HCT116 (cell line): Measurements from ENCODE around the gene AP3B1. TPM values are rescaled to one million over a fixed set of nuclear protein-coding genes. Genes with fewer than 3 reads are reported as not detected.

Source experiments
- ATAC-seq: fragments of 200-7000 bp; cut with Tn5 transposase; 2 replicates; pipeline ENCODE4 v1.9.1; 2020; ENCODE audit warnings: mild to moderate bottlenecking, moderate library complexity
- BruUV-seq: library from RNA; stranded (reverse); fragments of 400-500 nt; replicated peaks from 2 replicates; lab custom pipeline; 2021; lab: Mats Ljungman, UMichigan
- CTCF ChIA-PET: fragments of 300-600 bp; sonication (Branson Sonifier 250); formaldehyde crosslinking; loops from one replicate; lab custom pipeline; 2021; ENCODE audit warnings: antibody characterized with exemption; lab: Charles Lee
- POLR2A ChIA-PET: fragments of 300-600, 350-600 bp; sonication (Branson Sonifier 250); formaldehyde crosslinking; loops from one replicate; lab custom pipeline; 2021; ENCODE audit warnings: antibody characterized with exemption; lab: Charles Lee
- RAD21 ChIA-PET, 2 experiments: fragments of 300-600 bp; sonication (Branson Sonifier 250); formaldehyde crosslinking; loops; one replicate each; lab custom pipeline; 2023; ENCODE audit warnings: low total read pairs in 2 of 2; ENCODE audit not compliant: uncharacterized antibody in 2 of 2, unreplicated experiment in 2 of 2, low non-redundant PET in 1 of 2; lab: Charles Lee
- DNase-seq: peaks from one replicate; pipeline ENCODE4 v3.0.0-alpha.2; 2010; ENCODE audit warnings: low read depth, low spot score
- H2AFZ ChIP-seq: fragments of 200-600 bp; shearing (Covaris generic), sonication (generic); 2 replicates; pipeline ENCODE4 v1.6.1; 2017; ENCODE audit warnings: low read depth, mixed run types, mixed read lengths, antibody characterized with exemption, low read length; ENCODE audit not compliant: poor library complexity, severe bottlenecking
- H3K27ac ChIP-seq: 2 replicates; pipeline ENCODE4 v1.5.1; 2012; ENCODE audit warnings: low read depth, low read length
- H3K27me3 ChIP-seq: fragments of 200-600 bp; sonication (generic); 2 replicates; pipeline ENCODE4 v1.6.1; 2016; ENCODE audit warnings: mixed run types, low read length, mixed read lengths; ENCODE audit not compliant: insufficient read depth
- H3K36me3 ChIP-seq, 2 experiments: fragments of 200-500 bp in 1 of 2; fragments of 200-600 bp in 1 of 2; sonication (Bioruptor generic) in 1 of 2; sonication (generic) in 1 of 2; 2 replicates each; pipeline versions ENCODE4 v1.5.1 to v1.6.1; 2014 to 2016; ENCODE audit warnings: low read length in 2 of 2, inconsistent platforms in 1 of 2, mixed read lengths in 1 of 2, mixed run types in 1 of 2; ENCODE audit not compliant: insufficient read depth in 2 of 2, control insufficient read depth in 1 of 2
- H3K4me1 ChIP-seq, 2 experiments: fragments of 200-600 bp in 1 of 2; sonication (generic) in 1 of 2; 2 replicates each; pipeline versions ENCODE4 v1.5.1 to v1.6.1; 2012 to 2017; ENCODE audit warnings: low read length in 2 of 2, inconsistent platforms in 1 of 2, mild to moderate bottlenecking in 1 of 2, mixed read lengths in 1 of 2, mixed run types in 1 of 2, moderate library complexity in 1 of 2; ENCODE audit not compliant: insufficient read depth in 2 of 2, control insufficient read depth in 1 of 2
- H3K4me2 ChIP-seq: fragments of 200-600 bp; sonication (generic); 2 replicates; pipeline ENCODE4 v1.6.1; 2017; ENCODE audit warnings: mixed run types, low read length, mixed read lengths
- H3K4me3 ChIP-seq, 2 experiments: fragments of 200-600 bp in 1 of 2; sonication (generic) in 1 of 2; replicated peaks in 1 of 2; 2 replicates each; pipeline ENCODE4 v1.5.1; 2011 to 2016; ENCODE audit warnings: low read length in 2 of 2, control low read depth in 1 of 2, low read depth in 1 of 2, mild to moderate bottlenecking in 1 of 2, mixed read lengths in 1 of 2, mixed run types in 1 of 2
- H3K79me2 ChIP-seq: fragments of 200-600 bp; sonication (generic); 2 replicates; pipeline ENCODE4 v1.6.1; 2017; ENCODE audit warnings: mild to moderate bottlenecking, mixed run types, low read length, moderate library complexity, mixed read lengths; ENCODE audit not compliant: insufficient read depth
- H3K9ac ChIP-seq: fragments of 200-600 bp; sonication (generic); 2 replicates; pipeline ENCODE4 v1.6.1; 2016; ENCODE audit warnings: low read length, mixed read lengths
- H3K9me2 ChIP-seq: fragments of 200-600 bp; sonication (generic), shearing (Covaris generic); 2 replicates; pipeline ENCODE4 v1.6.1; 2017; ENCODE audit warnings: mixed run types, mild to moderate bottlenecking, moderate library complexity; ENCODE audit not compliant: insufficient read depth
- H3K9me3 ChIP-seq, 2 experiments: fragments of 200-500 bp in 1 of 2; fragments of 200-600 bp in 1 of 2; sonication (Bioruptor generic) in 1 of 2; sonication (generic) in 1 of 2; 2 replicates each; pipeline ENCODE4 v1.6.1; 2014 to 2017; ENCODE audit warnings: low read length in 2 of 2, mixed read lengths in 2 of 2, inconsistent platforms in 1 of 2, low read depth in 1 of 2, mild to moderate bottlenecking in 1 of 2, mixed run types in 1 of 2, moderate library complexity in 1 of 2; ENCODE audit not compliant: control insufficient read depth in 1 of 2, insufficient read depth in 1 of 2
- H4K20me1 ChIP-seq: fragments of 200-600 bp; sonication (generic), shearing (Covaris generic); 2 replicates; pipeline ENCODE4 v1.6.1; 2017; ENCODE audit warnings: mixed run types, mild to moderate bottlenecking, moderate library complexity; ENCODE audit not compliant: insufficient read depth
- CTCF ChIP-seq, 3 experiments: fragments of 200-600 bp in 1 of 3; sonication (generic) in 1 of 3; IDR thresholded peaks in 2 of 3; conservative IDR thresholded peaks in 1 of 3; 2 replicates each; pipeline ENCODE4 v1.5.1; 2012 to 2017; ENCODE audit warnings: low read depth in 2 of 3, low read length in 2 of 3, antibody characterized with exemption in 1 of 3, borderline replicate concordance in 1 of 3, control low read depth in 1 of 3, mild to moderate bottlenecking in 1 of 3, mixed read lengths in 1 of 3, mixed run types in 1 of 3, moderate library complexity in 1 of 3; ENCODE audit not compliant: insufficient read depth in 1 of 3
- JUND ChIP-seq: IDR thresholded peaks from 2 replicates; pipeline ENCODE4 v1.6.1; 2012
- RAD21 ChIP-seq: IDR thresholded peaks from 2 replicates; pipeline ENCODE4 v1.6.1; 2012; ENCODE audit warnings: low read depth, mild to moderate bottlenecking
- SIN3A ChIP-seq: IDR thresholded peaks from 2 replicates; pipeline ENCODE4 v1.6.1; 2012; ENCODE audit warnings: low read depth
- SRF ChIP-seq: IDR thresholded peaks from 2 replicates; pipeline ENCODE4 v1.6.1; 2012; ENCODE audit warnings: low read depth
- TCF7L2 ChIP-seq: IDR thresholded peaks from 2 replicates; pipeline ENCODE4 v1.7.0; 2011; ENCODE audit warnings: borderline replicate concordance, inconsistent platforms; ENCODE audit not compliant: insufficient read depth, insufficient read length; ENCODE audit errors: extremely low read depth
- ZFX ChIP-seq: fragments of 450-650 bp; IDR thresholded peaks from 2 replicates; pipeline ENCODE4 v1.6.1; 2017
- ZNF274 ChIP-seq: fragments of 200-500 bp; sonication (Bioruptor generic); IDR thresholded peaks from 2 replicates; pipeline ENCODE4 v1.6.1; 2014; ENCODE audit warnings: mild to moderate bottlenecking, low read depth, low read length, inconsistent platforms
- intact Hi-C: fragments of 100-400 bp; cut with micrococcal nuclease; formaldehyde crosslinking; loops from 2 replicates; pipeline ENCODE4 v1.10.0; 2022
- total RNA-seq: library from RNA; stranded (reverse); gene quantifications from one replicate; pipeline ENCODE4 v1.2.1, GENCODE V29; 2021; ENCODE audit not compliant: unreplicated experiment
- TF ChIP-seq, protein P1 (sequence below): IDR thresholded peaks from 2 replicates; pipeline ENCODE4 v1.6.1; 2012; ENCODE audit warnings: low read depth

AP3B1 gene
- total RNA-seq, 1 experiment from 2014 or later = 54.5 TPM

DNA sequence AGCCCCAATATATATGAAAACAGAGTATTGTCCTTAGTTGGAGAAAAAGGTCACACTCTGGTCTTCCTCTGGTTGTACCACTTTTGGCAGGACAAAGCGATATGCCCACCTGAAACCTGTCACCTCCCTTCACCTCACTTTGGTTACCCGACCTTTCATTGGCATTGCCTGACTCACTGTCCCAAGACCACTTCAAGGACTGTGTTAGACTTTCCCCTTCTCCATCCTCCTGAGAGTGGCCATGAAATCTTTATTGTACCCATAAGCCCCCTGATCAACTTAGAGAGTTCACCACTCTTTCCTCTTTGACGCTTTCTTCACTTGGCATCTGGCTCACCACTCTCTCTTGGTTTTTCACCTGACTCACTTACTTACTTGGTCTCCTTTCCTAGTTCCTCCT is 32.4 kb upstream of the AP3B1 start:
- no peak overlapping the region for H3K4me3 ChIP-seq
- no peak for TF ChIP-seq SRF
- TF ChIP-seq JUND = no peak
- TF ChIP-seq TCF7L2 = no peak
- no peak for TF ChIP-seq ZFX
- TF ChIP-seq, protein P1, sequence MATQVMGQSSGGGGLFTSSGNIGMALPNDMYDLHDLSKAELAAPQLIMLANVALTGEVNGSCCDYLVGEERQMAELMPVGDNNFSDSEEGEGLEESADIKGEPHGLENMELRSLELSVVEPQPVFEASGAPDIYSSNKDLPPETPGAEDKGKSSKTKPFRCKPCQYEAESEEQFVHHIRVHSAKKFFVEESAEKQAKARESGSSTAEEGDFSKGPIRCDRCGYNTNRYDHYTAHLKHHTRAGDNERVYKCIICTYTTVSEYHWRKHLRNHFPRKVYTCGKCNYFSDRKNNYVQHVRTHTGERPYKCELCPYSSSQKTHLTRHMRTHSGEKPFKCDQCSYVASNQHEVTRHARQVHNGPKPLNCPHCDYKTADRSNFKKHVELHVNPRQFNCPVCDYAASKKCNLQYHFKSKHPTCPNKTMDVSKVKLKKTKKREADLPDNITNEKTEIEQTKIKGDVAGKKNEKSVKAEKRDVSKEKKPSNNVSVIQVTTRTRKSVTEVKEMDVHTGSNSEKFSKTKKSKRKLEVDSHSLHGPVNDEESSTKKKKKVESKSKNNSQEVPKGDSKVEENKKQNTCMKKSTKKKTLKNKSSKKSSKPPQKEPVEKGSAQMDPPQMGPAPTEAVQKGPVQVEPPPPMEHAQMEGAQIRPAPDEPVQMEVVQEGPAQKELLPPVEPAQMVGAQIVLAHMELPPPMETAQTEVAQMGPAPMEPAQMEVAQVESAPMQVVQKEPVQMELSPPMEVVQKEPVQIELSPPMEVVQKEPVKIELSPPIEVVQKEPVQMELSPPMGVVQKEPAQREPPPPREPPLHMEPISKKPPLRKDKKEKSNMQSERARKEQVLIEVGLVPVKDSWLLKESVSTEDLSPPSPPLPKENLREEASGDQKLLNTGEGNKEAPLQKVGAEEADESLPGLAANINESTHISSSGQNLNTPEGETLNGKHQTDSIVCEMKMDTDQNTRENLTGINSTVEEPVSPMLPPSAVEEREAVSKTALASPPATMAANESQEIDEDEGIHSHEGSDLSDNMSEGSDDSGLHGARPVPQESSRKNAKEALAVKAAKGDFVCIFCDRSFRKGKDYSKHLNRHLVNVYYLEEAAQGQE = no peak
- no peak for TF ChIP-seq ZNF274
- no peak for TF ChIP-seq RAD21
- TF ChIP-seq SIN3A = no peak
- TF ChIP-seq CTCF (IDR thresholded peaks at IDR 0.05 in 2 of 3, conservative IDR thresholded peaks at IDR 0.05 in 1 of 3; ENCODE audit: borderline replicate concordance in 1 of 3, insufficient read depth in 1 of 3, low read depth in 2 of 3, low read length in 2 of 3) = no peak
- no peak for ATAC-seq
- H3K9ac ChIP-seq = no peak overlapping the region
- no peaks in the 10 kb centered on the region for H4K20me1 ChIP-seq
- no peak overlapping the region for H3K4me2 ChIP-seq
- POLR2A ChIA-PET = no interaction called here
- no peak overlapping the region for H3K27ac ChIP-seq
- CTCF ChIA-PET = no interaction called here
- BruUV-seq = no TSS peak
- H3K36me3 ChIP-seq = no peaks in the 10 kb centered on the region
- H3K27me3 ChIP-seq = no peaks in the 10 kb centered on the region
- no peaks in the 10 kb centered on the region for H3K9me3 ChIP-seq
- RAD21 ChIA-PET = no interaction called here
- H2AFZ ChIP-seq = no peak overlapping the region
- no peaks in the 10 kb centered on the region for H3K9me2 ChIP-seq
- no peaks in the 10 kb centered on the region for H3K4me1 ChIP-seq
- no peak for DNase-seq
- no peaks in the 10 kb centered on the region for H3K79me2 ChIP-seq
- intact Hi-C loops = no loop called here
